K562 (cell line): ENCODE measurements around the gene ZC3H10. TPM values are rescaled to one million over a fixed set of nuclear protein-coding genes. Genes with fewer than 3 reads are reported as not detected.

Experiments used
- FOXP1 ChIP-seq: sonication (generic); formaldehyde crosslinking; IDR thresholded peaks from 2 replicates; pipeline ENCODE4 v1.8.0; 2022; ENCODE audit warnings: mild to moderate bottlenecking, missing genetic modification reagents
- MGA ChIP-seq: fragments of 450-650 bp; IDR thresholded peaks from 2 replicates; pipeline ENCODE4 v1.6.1; 2016; ENCODE audit warnings: mild to moderate bottlenecking, moderate library complexity
- ZMIZ1 ChIP-seq, 2 experiments: fragments of 150-350 bp in 1 of 2; IDR thresholded peaks; 2 replicates each; pipeline ENCODE4 v1.6.1; 2012 to 2016; ENCODE audit warnings: low read depth in 2 of 2, low read length in 2 of 2, mild to moderate bottlenecking in 1 of 2, moderate library complexity in 1 of 2
- ZNF707 ChIP-seq: fragments of 250-450 bp; sonication (Bioruptor Pico); conservative IDR thresholded peaks from 2 replicates; pipeline ENCODE4 v1.8.0; 2022; ENCODE audit warnings: inconsistent platforms, mild to moderate bottlenecking, moderate library complexity
- polyA plus RNA-seq, 8 experiments: library from polyadenylated mRNA; depleted of rRNA in 4 of 8; stranded (reverse) in 5 of 8; unstranded in 3 of 8; fragments of >200 nt; fragmentation: Nextera tagmentation in 2 of 8; fragmentation: Illumina TruSeq in 1 of 8; extraction: Ambion mirVana in 2 of 8; extraction: Trizol in 1 of 8; gene quantifications; 2 replicates each; pipeline versions ENCODE4 v1.2.1 to v1.2.3, GENCODE V29; 2011 to 2014; ENCODE audit warnings: inconsistent platforms in 1 of 8, missing spikeins in 1 of 8
- total RNA-seq, 7 experiments: library from RNA; depleted of rRNA in 6 of 7; stranded (reverse); fragments of >200 nt in 6 of 7; fragmentation: Illumina TruSeq in 2 of 7; extraction: Trizol in 2 of 7; gene quantifications; 2 replicates each; pipeline versions ENCODE4 v1.2.1 to v1.2.3, GENCODE V29; 2011 to 2021; ENCODE audit warnings: low replicate concordance in 1 of 7

Gene ZC3H10
- total and polyA plus RNA-seq, 9 of the 15 experiments (the other 6 are each of a cell fraction or from before 2014, with no cell fraction given), result 0.31 to 4.1 (median 1.6) TPM

GRCh38 chr12:56164345-56164729, 46.3 kb downstream of the ZC3H10 start (continued):
- no peak for TF ChIP-seq MGA
- TF ChIP-seq ZNF707 (CRISPR knock-in tag), result no peak
- TF ChIP-seq ZMIZ1 (IDR thresholded peaks at IDR 0.05; ENCODE audit: low read depth in 2 of 2, low read length in 2 of 2), result no peak
- no peak for TF ChIP-seq FOXP1
